GM12874 (cell line): Measurements from ENCODE around the gene CLSTN2.

ENCODE experiments used
- TF ChIP-seq, protein P1 (sequence below): IDR thresholded peaks from 2 replicates; pipeline ENCODE4 v1.5.1; 2011; ENCODE audit warnings: low read depth, mild to moderate bottlenecking, control low read depth, low read length, moderate library complexity; ENCODE audit not compliant: insufficient read depth

The CLSTN2 gene

DNA sequence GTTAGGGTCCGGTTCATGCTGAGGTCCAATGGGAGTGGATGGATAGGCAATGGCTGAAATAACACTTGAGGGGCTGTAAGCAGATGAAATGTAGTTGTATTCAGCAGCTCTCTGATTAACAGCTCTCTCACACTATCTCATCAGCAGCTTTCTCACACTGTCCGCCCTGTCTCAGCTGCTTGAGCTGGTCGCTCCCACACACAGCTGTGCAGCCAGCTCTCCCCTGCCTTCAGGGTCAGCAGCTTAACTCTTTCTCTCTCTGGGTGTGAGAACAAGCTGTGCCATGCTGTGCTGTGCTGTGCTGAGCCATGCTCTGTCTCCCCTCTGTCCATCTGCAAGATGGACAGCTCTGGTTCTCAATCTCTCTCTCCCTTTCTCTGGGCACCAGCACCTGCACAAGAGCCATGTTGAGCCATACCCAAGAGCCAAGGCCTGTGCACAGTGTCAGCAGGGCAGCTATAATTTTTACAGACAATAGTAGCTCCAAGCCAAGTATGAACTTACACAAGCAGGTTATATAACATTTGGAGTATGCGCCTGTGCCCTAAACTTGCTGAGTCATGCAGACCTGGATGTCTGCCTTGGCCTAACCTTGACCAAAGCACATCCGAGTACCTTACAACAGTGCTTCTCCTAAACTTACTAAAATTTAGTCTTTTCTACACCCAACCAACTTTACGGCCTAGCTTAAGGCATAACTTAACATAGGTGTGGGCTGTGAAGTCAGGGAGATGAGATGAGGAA, 451.5 kb downstream of the CLSTN2 start:
- TF ChIP-seq, protein P1, sequence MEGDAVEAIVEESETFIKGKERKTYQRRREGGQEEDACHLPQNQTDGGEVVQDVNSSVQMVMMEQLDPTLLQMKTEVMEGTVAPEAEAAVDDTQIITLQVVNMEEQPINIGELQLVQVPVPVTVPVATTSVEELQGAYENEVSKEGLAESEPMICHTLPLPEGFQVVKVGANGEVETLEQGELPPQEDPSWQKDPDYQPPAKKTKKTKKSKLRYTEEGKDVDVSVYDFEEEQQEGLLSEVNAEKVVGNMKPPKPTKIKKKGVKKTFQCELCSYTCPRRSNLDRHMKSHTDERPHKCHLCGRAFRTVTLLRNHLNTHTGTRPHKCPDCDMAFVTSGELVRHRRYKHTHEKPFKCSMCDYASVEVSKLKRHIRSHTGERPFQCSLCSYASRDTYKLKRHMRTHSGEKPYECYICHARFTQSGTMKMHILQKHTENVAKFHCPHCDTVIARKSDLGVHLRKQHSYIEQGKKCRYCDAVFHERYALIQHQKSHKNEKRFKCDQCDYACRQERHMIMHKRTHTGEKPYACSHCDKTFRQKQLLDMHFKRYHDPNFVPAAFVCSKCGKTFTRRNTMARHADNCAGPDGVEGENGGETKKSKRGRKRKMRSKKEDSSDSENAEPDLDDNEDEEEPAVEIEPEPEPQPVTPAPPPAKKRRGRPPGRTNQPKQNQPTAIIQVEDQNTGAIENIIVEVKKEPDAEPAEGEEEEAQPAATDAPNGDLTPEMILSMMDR: no peak

DNA sequence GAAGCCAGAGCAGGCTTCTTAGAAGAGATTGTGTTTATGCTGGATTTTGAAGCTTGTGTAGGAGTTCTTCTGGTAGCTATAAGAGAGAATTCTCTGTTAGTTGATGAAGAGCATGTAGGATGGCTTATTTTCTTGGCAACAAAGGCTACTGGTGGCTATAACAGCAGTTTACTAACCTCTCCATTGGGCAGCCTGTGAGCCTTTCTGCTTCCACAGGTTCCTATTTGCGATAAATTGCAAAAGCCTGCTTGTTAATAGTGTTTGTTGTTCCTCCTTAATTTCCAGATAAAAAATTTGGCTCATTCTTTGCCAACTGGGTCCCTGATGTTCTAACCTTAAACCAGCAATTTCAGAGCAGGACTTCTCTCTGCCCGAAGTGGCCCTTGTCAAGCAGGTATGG, 452.3 kb downstream of the CLSTN2 start:
- TF ChIP-seq, protein P1: no peak

DNA sequence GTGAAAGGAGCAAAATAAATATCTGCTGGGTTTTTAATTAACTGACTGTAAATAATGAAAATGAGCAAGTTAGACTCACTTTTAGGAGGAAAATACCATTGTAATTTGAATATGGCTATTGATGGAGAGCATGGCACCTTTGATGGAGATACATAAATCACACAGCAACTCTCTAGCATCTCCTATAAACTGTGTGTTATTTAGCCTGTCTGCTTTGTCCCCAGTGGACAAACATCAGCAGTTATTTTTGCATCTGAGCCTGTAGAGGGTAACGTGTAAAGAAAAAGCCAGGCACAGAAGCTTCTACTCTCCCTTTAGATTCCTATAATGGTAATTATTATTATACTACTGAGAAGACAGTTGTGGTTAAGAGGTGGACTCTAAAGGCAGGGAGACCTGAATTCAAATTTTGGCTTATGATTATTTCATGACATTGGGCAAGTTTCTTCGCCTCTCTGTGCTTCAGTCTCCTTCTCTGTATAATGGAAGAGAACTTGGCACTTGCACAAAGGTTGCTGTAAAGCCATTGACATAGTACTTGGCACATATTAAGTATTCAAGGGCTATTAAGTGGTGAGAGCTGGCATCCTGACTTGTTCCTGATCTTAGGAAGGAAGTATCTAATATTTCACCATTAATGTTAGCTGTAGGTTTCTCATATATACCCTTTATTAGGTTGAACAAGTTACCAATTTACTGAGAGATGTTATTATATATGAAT, 453.4 kb downstream of the CLSTN2 start:
- TF ChIP-seq, protein P1: no peak

DNA sequence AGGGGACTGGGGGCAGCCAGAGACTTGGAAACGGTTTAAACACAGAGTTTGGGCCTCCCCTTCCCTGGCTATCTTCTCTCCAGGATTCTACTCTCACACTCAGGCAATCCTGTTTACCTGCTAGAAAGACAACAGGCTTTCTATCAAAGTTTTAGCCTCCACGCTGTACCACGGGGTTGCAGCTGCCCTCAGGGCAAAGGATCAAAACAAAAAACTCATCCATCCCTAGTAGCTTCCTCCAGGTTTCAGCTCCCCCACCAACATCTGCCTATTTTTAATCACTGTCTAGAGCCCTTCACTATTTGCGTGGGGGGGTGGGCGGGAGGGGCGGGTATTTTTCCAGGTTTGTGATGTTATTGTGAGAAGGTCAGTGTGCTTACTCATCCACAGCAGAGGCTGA, 456.1 kb downstream of the CLSTN2 start:
- TF ChIP-seq, protein P1: no peak

- TF ChIP-seq, protein P1: no peak
Observed at GRCh38 chr3:140394488-140395133, 459.6 kb downstream of the CLSTN2 start.

GRCh38 chr3:140395134-140396075, 460.4 kb downstream of the CLSTN2 start:
- TF ChIP-seq, protein P1: no peak
